WERI-Rb-1 (cell line): ENCODE data around the gene SRRM1.
"Not testable (repeated sequence)": the region's sequence is repeated elsewhere in the genome, so short reads cannot be mapped to it uniquely, and the experiment has no call there.

Experiments used
- DNase-seq: peaks from one replicate; pipeline ENCODE4 v3.0.0-alpha.2; 2020
- H3K27ac ChIP-seq: fragments of 250-450 bp; sonication (Bioruptor Pico); 2 replicates; pipeline ENCODE4 v1.5.1; 2020; ENCODE audit warnings: mild to moderate bottlenecking, moderate library complexity
- H3K27me3 ChIP-seq: fragments of 250-450 bp; sonication (Bioruptor Pico); 2 replicates; pipeline ENCODE4 v1.5.1; 2021; ENCODE audit warnings: mild to moderate bottlenecking, low read depth, moderate library complexity; ENCODE audit not compliant: insufficient read depth, severe bottlenecking
- H3K36me3 ChIP-seq: fragments of 250-450 bp; sonication (Bioruptor Pico); 2 replicates; pipeline ENCODE4 v1.5.1; 2020; ENCODE audit warnings: mild to moderate bottlenecking, moderate library complexity
- H3K4me3 ChIP-seq: 2 replicates; pipeline ENCODE4 v1.5.1; 2011; ENCODE audit warnings: low read depth, mild to moderate bottlenecking, control low read depth, low read length
- H3K9me3 ChIP-seq: fragments of 250-450 bp; sonication (Bioruptor Pico); 2 replicates; pipeline ENCODE4 v1.5.1; 2021; ENCODE audit warnings: mild to moderate bottlenecking, moderate library complexity; ENCODE audit not compliant: severe bottlenecking
- TF ChIP-seq, protein P1 (sequence below): IDR thresholded peaks from 2 replicates; pipeline ENCODE4 v1.5.1; 2011; ENCODE audit warnings: low read depth, mild to moderate bottlenecking, control low read depth, inconsistent platforms, low read length

Gene SRRM1

DNA sequence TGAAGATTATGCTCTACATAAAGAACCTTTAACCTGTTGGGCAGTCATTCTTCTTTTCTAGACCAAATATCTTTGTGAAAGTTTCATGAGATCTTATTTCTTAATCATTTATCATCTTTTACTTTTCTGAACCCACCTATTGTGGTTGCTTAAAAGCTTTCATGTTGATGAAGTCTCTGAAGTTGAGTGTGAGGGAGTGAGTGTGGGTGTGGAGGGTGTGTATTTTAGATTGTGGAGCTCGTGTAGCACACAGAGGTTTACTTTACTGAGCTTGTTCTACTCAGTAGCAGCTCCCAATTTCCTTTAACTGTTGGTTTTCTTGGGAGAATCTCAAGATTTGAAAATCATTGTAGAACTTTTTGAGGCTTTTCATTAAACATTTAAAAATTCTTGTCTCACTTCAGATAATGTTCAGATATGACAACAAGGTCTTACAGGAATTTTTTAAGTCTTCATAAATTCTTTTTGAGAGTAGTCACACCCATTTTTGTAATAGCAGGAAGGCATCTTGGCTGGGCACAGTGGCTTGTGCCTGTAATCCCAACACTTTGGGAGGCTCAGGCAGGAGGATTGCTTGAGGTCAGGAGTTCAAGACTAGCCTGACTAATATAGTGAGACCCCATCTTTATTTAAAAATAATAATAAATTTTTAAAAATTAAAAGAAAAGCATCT is 17.0 kb downstream of the SRRM1 start:
- no peak for DNase-seq
- H3K27ac ChIP-seq: no peak overlapping the region
- H3K27me3 ChIP-seq: no peaks in the 10 kb centered on the region
- H3K4me3 ChIP-seq: no peak overlapping the region
- peaks cover 98% of the 10 kb centered on the region for H3K36me3 ChIP-seq
- H3K9me3 ChIP-seq: no peaks in the 10 kb centered on the region
- TF ChIP-seq, protein P1, sequence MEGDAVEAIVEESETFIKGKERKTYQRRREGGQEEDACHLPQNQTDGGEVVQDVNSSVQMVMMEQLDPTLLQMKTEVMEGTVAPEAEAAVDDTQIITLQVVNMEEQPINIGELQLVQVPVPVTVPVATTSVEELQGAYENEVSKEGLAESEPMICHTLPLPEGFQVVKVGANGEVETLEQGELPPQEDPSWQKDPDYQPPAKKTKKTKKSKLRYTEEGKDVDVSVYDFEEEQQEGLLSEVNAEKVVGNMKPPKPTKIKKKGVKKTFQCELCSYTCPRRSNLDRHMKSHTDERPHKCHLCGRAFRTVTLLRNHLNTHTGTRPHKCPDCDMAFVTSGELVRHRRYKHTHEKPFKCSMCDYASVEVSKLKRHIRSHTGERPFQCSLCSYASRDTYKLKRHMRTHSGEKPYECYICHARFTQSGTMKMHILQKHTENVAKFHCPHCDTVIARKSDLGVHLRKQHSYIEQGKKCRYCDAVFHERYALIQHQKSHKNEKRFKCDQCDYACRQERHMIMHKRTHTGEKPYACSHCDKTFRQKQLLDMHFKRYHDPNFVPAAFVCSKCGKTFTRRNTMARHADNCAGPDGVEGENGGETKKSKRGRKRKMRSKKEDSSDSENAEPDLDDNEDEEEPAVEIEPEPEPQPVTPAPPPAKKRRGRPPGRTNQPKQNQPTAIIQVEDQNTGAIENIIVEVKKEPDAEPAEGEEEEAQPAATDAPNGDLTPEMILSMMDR: no peak

DNA sequence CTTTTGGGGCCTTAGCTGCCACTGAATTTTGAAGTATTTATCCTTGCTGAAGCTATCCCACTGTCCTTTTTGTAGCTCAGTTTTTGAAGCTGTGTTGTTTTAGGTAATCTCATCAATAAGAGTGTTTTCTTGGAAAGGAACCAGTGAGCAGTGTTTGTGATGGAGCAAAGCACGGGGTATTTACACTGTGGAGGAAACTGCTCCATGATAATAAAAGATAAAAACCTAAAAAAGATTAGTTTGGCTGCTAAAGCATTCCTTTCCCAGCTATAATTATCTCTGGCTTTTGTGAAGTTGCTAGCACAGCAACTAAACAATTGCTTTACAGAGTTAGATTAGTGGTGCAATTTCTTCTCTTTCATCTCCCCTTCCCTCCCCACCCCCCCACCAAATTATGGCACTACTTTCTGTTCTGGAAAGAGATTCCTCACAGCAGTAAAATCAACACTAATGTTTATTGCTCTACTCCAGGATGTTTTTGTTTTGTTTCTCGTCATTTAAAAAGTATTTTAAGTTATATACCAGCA is 21.5 kb downstream of the SRRM1 start:
- Histone ChIP-seq H3K27ac (no peak overlapping the region), H3K27me3 (no peaks in the 10 kb centered on the region), H3K9me3 (no peaks in the 10 kb centered on the region), H3K4me3 (no peak overlapping the region), H3K36me3 (peaks cover 98% of the 10 kb centered on the region)
- DNase-seq: no peak
- TF ChIP-seq, protein P1: no peak

DNA sequence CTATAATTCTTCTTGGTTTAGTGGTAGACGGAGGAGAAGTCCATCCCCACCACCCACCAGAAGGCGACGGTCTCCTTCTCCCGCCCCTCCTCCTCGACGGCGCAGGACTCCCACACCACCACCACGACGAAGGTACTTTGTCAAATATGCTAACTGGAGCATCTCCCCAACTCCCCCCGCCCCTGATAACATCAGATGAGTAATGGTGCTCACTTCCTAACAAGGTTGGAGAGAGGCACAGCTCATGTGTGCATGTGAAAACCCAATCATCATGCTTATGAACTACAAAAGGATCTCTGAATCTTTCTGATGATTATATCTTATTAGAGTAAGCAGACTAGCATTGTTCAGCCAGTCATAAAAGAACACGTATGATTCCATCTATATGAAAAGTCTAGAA is 23.7 kb downstream of the SRRM1 start:
- TF ChIP-seq, protein P1: no peak
- no peak overlapping the region for H3K27ac ChIP-seq
- no peak for DNase-seq
- peaks cover 98% of the 10 kb centered on the region for H3K36me3 ChIP-seq
- no peaks in the 10 kb centered on the region for H3K27me3 ChIP-seq
- H3K4me3 ChIP-seq: no peak overlapping the region
- H3K9me3 ChIP-seq: no peaks in the 10 kb centered on the region

DNA sequence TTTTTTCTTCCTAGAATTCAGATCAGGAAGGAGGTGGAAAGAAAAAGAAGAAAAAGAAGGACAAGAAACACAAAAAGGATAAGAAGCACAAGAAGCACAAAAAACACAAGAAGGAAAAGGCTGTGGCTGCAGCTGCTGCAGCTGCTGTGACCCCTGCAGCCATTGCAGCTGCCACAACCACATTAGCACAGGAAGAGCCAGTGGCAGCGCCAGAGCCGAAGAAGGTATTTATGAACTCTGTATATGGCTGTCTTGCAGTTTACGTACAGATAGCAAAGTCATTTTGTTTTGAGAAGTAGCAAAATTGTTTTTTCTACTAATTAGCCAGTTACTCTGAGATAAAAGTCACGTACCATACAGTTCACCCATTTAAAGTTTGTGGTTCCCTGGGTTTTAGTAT is 28.3 kb downstream of the SRRM1 start:
- H3K36me3 ChIP-seq: peaks cover 82% of the 10 kb centered on the region
- not testable (repeated sequence) for DNase-seq, H3K4me3 ChIP-seq, H3K9me3 ChIP-seq, H3K27ac ChIP-seq, H3K27me3 ChIP-seq

GRCh38 chr1:24672686-24673085 is 29.6 kb downstream of the SRRM1 start:
- not testable (repeated sequence) for DNase-seq, H3K9me3 ChIP-seq, H3K4me3 ChIP-seq, H3K27ac ChIP-seq, H3K27me3 ChIP-seq
- H3K36me3 ChIP-seq: peaks cover 71% of the 10 kb centered on the region

- DNase-seq: no peak
- TF ChIP-seq, protein P1: no peak
- Histone ChIP-seq H3K4me3 (no peak overlapping the region), H3K36me3 (peaks cover 65% of the 10 kb centered on the region), H3K27ac (no peak overlapping the region), H3K9me3 (no peaks in the 10 kb centered on the region), H3K27me3 (no peaks in the 10 kb centered on the region)
These were observed 30.2 kb downstream of the SRRM1 start for GRCh38 chr1:24673341-24673740.

- H3K27ac ChIP-seq, H3K27me3 ChIP-seq, H3K4me3 ChIP-seq, H3K9me3 ChIP-seq, DNase-seq: not testable (repeated sequence)
- H3K36me3 ChIP-seq: peaks cover 22% of the 10 kb centered on the region
These were observed 35.3 kb downstream of the SRRM1 start for GRCh38 chr1:24678421-24678820.
